Measurements from ENCODE around the gene ROPN1L.

The ROPN1L gene

DNA sequence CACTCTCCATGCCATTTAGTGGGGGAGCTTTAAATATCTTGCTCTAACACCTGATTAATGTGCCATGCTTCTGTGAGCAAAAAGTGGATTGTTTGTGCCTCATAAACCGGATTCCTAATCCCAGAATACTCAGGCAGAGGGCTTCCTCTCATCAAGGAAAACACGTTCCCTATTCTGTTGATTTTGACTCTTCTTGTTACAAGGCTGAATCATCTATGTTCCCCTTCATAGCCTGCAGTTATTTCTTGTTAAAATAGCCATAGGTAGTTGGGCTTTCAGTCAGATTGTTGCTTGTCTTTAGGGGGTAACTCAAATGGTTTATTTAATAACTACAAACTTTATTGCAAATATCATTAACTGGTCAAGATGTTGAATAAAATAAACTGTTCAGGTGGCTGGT lies 26.6 kb downstream of the ROPN1L start:
- TF ChIP-seq, protein P1, sequence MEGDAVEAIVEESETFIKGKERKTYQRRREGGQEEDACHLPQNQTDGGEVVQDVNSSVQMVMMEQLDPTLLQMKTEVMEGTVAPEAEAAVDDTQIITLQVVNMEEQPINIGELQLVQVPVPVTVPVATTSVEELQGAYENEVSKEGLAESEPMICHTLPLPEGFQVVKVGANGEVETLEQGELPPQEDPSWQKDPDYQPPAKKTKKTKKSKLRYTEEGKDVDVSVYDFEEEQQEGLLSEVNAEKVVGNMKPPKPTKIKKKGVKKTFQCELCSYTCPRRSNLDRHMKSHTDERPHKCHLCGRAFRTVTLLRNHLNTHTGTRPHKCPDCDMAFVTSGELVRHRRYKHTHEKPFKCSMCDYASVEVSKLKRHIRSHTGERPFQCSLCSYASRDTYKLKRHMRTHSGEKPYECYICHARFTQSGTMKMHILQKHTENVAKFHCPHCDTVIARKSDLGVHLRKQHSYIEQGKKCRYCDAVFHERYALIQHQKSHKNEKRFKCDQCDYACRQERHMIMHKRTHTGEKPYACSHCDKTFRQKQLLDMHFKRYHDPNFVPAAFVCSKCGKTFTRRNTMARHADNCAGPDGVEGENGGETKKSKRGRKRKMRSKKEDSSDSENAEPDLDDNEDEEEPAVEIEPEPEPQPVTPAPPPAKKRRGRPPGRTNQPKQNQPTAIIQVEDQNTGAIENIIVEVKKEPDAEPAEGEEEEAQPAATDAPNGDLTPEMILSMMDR (IDR thresholded peaks at IDR 0.05) = no peak

DNA sequence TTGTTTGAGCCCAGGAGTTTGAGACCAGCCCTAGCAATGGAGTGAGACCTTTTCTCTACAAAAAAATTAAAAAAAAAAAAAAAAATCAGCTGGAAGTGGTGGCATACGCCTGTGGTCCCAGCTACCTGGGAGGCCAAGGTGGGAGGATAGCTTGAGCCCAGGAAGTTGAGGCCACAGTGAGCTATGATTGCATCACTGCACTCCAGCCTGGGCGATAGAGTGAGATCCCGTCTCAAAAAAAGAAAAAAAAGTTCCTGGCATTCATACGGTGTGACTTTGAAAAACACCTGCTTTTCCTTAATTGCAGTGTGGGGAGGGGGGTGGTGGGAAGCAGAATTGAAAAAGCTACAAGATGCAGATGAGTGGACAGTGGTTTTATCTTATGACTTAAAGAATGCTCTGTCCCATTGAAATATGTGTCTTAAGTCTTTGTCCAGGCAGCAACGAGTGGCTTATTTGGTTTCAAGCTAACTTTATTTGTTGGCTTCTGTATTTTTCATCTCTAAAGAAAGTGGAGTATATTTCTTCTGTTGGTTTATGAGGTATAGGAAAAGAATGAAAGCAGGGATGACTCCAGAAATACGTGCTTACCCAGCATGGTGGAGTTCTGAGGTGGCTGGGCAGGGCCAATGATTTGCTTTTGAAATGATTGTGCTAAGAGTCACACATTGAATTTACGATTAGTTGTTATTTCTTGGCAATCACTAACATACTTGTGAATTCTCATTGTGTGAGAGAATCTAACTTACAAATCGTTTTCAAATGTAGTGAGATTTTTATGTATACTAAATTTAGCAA lies 27.8 kb downstream of the ROPN1L start:
- TF ChIP-seq, protein P1 (IDR thresholded peaks at IDR 0.05) = no peak

DNA sequence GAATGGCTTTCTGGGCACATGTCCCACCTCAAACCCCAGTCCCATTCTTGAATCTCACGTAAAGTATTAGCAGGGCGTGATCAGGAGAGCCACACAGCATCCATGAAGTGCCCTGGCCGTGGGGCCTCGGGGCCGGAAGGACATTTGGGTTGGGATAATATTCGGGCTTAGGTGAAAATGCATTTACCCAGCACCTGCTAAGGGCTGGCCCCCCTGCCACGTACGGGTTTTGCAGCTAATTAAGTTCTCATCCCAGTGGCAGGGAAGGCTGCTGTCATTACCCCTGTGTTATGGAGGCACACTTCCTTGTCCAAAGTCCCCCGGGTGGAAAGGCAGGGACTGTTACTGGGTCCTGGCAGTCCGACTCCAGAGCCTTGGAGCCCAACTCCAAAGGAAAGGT lies 29.0 kb downstream of the ROPN1L start:
- TF ChIP-seq, protein P1 (IDR thresholded peaks at IDR 0.05) = no peak

- TF ChIP-seq, protein P1 (IDR thresholded peaks at IDR 0.05) = no peak
Observed at GRCh38 chr5:10471677-10472076, 30.0 kb downstream of the ROPN1L start.

- TF ChIP-seq, protein P1 (IDR thresholded peaks at IDR 0.05) = no peak
Observed at GRCh38 chr5:10474521-10475075, 32.9 kb downstream of the ROPN1L start.

GRCh38 chr5:10475931-10476676 lies 34.4 kb downstream of the ROPN1L start:
- TF ChIP-seq, protein P1 (IDR thresholded peaks at IDR 0.05) = no peak

DNA sequence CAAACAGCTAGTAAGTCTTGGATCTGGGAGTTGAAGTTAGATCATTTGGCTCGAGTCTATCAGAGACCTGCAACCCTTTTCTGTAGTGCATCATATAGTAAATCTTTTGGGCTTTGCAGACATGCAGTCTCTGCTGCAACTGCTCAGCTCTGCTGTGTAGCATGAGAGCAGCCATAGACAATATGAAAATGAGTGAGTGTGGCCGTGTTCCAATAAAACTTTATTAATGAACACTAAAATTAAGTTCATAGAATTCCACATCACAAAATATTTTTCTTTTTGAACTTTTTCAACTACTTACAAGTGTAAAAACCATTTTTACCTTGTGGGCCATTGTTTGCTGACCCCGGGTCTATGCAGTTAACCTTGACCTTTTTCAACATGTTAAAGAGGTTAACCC lies 35.2 kb downstream of the ROPN1L start:
- TF ChIP-seq, protein P1 (IDR thresholded peaks at IDR 0.05) = no peak

Data from LNCAP (cell line).